A673 (cell line): ENCODE results near the gene LYPD5. TPM values are rescaled to one million over a fixed set of nuclear protein-coding genes. Genes with fewer than 3 reads are reported as not detected.
A peak's percentile ranks its signal among the peaks of the same experiment; 100 is the strongest.
"Not testable (repeated sequence)": the region's sequence is repeated elsewhere in the genome, so short reads cannot be mapped to it uniquely, and the experiment has no call there.

Experiments used
- BruUV-seq: library from RNA; stranded (reverse); fragments of 400-500 nt; replicated peaks from 2 replicates; lab custom pipeline; 2021; lab: Mats Ljungman, UMichigan
- CTCF ChIA-PET: fragments of 300-600 bp; sonication (Branson Sonifier 250); formaldehyde crosslinking; loops from one replicate; lab custom pipeline; 2022; ENCODE audit warnings: antibody characterized with exemption; lab: Charles Lee
- POLR2A ChIA-PET: fragments of 300-600 bp; sonication (Branson Sonifier 250); formaldehyde crosslinking; loops from one replicate; lab custom pipeline; 2022; ENCODE audit warnings: antibody characterized with exemption; ENCODE audit not compliant: low non-redundant PET; lab: Charles Lee
- DNase-seq: peaks from one replicate; pipeline ENCODE4 v3.0.0-alpha.2; 2015; ENCODE audit warnings: low spot score
- H3K27ac ChIP-seq: fragments of 200-600 bp; sonication (generic); 2 replicates; pipeline ENCODE4 v1.5.1; 2016; ENCODE audit warnings: mixed run types, low read depth, mild to moderate bottlenecking, mixed read lengths, antibody characterized with exemption, low read length; ENCODE audit not compliant: poor library complexity, severe bottlenecking
- H3K27me3 ChIP-seq: fragments of 200-600 bp; sonication (generic); replicated peaks from 2 replicates; pipeline ENCODE4 v1.6.1; 2017; ENCODE audit warnings: mixed run types, low read depth, mild to moderate bottlenecking, mixed read lengths, antibody characterized with exemption, low read length; ENCODE audit not compliant: insufficient read depth, poor library complexity
- H3K36me3 ChIP-seq: fragments of 200-600 bp; sonication (generic); 2 replicates; pipeline ENCODE4 v1.6.1; 2016; ENCODE audit warnings: mixed run types, mild to moderate bottlenecking, mixed read lengths, antibody characterized with exemption, low read length; ENCODE audit not compliant: insufficient read depth, poor library complexity, severe bottlenecking
- H3K4me1 ChIP-seq: fragments of 200-600 bp; sonication (generic); 2 replicates; pipeline ENCODE4 v1.6.1; 2017; ENCODE audit warnings: mixed run types, mild to moderate bottlenecking, mixed read lengths, antibody characterized with exemption, low read length; ENCODE audit not compliant: insufficient read depth, poor library complexity, severe bottlenecking
- H3K4me3 ChIP-seq: fragments of 200-600 bp; sonication (generic); 2 replicates; pipeline ENCODE4 v1.5.1; 2016; ENCODE audit warnings: low read depth, mixed run types, mild to moderate bottlenecking, mixed read lengths, low read length; ENCODE audit not compliant: poor library complexity, severe bottlenecking
- H3K9me3 ChIP-seq: fragments of 200-600 bp; sonication (generic); 2 replicates; pipeline ENCODE4 v1.6.1; 2016; ENCODE audit warnings: mixed run types, low read depth, mild to moderate bottlenecking, mixed read lengths, antibody characterized with exemption, low read length; ENCODE audit not compliant: poor library complexity, severe bottlenecking
- CTCF ChIP-seq: fragments of 300-800, 200-600 bp; sonication (generic); conservative IDR thresholded peaks from 2 replicates; pipeline ENCODE4 v1.5.1; 2017; ENCODE audit warnings: low read depth, mild to moderate bottlenecking, antibody characterized with exemption, low read length, moderate library complexity, mixed read lengths
- EZH2 ChIP-seq: fragments of 200-600 bp; sonication (generic); IDR thresholded peaks from 2 replicates; pipeline ENCODE4 v1.6.1; 2017; ENCODE audit warnings: borderline replicate concordance, low read depth, mild to moderate bottlenecking, mixed read lengths, antibody characterized with exemption, low read length; ENCODE audit not compliant: poor library complexity, severe bottlenecking
- intact Hi-C: fragments of 100-400 bp; cut with micrococcal nuclease; formaldehyde crosslinking; loops from one replicate; pipeline ENCODE4 v1.10.0; 2022; ENCODE audit not compliant: unreplicated experiment
- total RNA-seq: library from RNA; stranded (reverse); gene quantifications from 2 replicates; pipeline ENCODE4 v1.2.3, GENCODE V29; 2021

Gene LYPD5
- total RNA-seq, 1 experiment from 2014 or later: not detected

- H3K36me3 ChIP-seq: no peaks in the 10 kb centered on the region
- no peaks in the 10 kb centered on the region for H3K27me3 ChIP-seq
- intact Hi-C loops: no loop called here
- no peak for DNase-seq
- POLR2A ChIA-PET: interaction anchor here (0.6 kb wide), 1 partner anchor 26 kb away, joined by 3 read pairs; no protein-coding TSS in a partner anchor
- H3K27ac ChIP-seq: no peak overlapping the region
- H3K9me3 ChIP-seq: no peaks in the 10 kb centered on the region
- H3K4me1 ChIP-seq: peaks cover 4% of the 10 kb centered on the region
- H3K4me3 ChIP-seq: no peak overlapping the region
- no TSS peak for BruUV-seq
- no peak for TF ChIP-seq EZH2
- peak; percentile 38 for TF ChIP-seq CTCF
- CTCF ChIA-PET: interaction anchor here (0.5 to 1.6 kb wide), 4 partner anchors 9 to 122 kb away, joined by 3 to 9 read pairs (median 6); no protein-coding TSS in a partner anchor
Observed at GRCh38 chr19:43766755-43767043, 35.5 kb downstream of the LYPD5 start.

- no TSS peak for BruUV-seq
- no peak overlapping the region for H3K27ac ChIP-seq
- peak; percentile 22 for DNase-seq
- H3K36me3 ChIP-seq: no peaks in the 10 kb centered on the region
- no peak overlapping the region for H3K4me3 ChIP-seq
- intact Hi-C loops: no loop called here
- no peaks in the 10 kb centered on the region for H3K9me3 ChIP-seq
- H3K27me3 ChIP-seq: no peaks in the 10 kb centered on the region
- POLR2A ChIA-PET: no interaction called here
- peaks cover 4% of the 10 kb centered on the region for H3K4me1 ChIP-seq
- CTCF ChIA-PET: interaction anchor here (0.7 to 1.6 kb wide), 2 partner anchors 7 to 139 kb away, joined by 3 to 9 read pairs; no protein-coding TSS in a partner anchor
- TF ChIP-seq CTCF (no peak), EZH2 (no peak)
Observed at GRCh38 chr19:43765109-43765876, 37.0 kb downstream of the LYPD5 start.

GRCh38 chr19:43764684-43765083, 37.6 kb downstream of the LYPD5 start:
- H3K9me3 ChIP-seq, CTCF ChIA-PET, H3K27ac ChIP-seq, POLR2A ChIA-PET, H3K4me1 ChIP-seq, H3K4me3 ChIP-seq, H3K27me3 ChIP-seq, H3K36me3 ChIP-seq, DNase-seq, BruUV-seq, intact Hi-C loops: not testable (repeated sequence)
